IMR-90 (cell line): ENCODE results near the gene TJP3. TPM values are rescaled to one million over a fixed set of nuclear protein-coding genes. Genes with fewer than 3 reads are reported as not detected.

Source experiments
- ATAC-seq: fragments of 200-7000 bp; cut with Tn5 transposase; 2 replicates; pipeline ENCODE4 v1.9.1; 2020; ENCODE audit warnings: low read depth, mild to moderate bottlenecking, moderate library complexity
- BruUV-seq: library from RNA; stranded (reverse); fragments of 400-500 nt; replicated peaks from 2 replicates; lab custom pipeline; 2021; lab: Mats Ljungman, UMichigan
- CTCF ChIA-PET: fragments of 300-600 bp; formaldehyde crosslinking; extraction: SDS; loops from one replicate; lab custom pipeline; 2021; ENCODE audit warnings: antibody characterized with exemption; lab: Yijun Ruan, JAX
- POLR2A ChIA-PET: fragments of 300-600 bp; sonication (Branson Sonifier 250); formaldehyde crosslinking; loops from one replicate; lab custom pipeline; 2022; ENCODE audit warnings: antibody characterized with exemption; ENCODE audit not compliant: unreplicated experiment; lab: Charles Lee
- DNase-seq: peaks from one replicate; pipeline ENCODE4 v3.0.0; 2013
- H2AFZ ChIP-seq: replicated peaks from 2 replicates; pipeline ENCODE3; 2013; ENCODE audit warnings: low read length, mild to moderate bottlenecking; ENCODE audit not compliant: poor library complexity
- H2AK5ac ChIP-seq: 2 replicates; pipeline ENCODE4 v1.6.1; 2013; ENCODE audit warnings: low read depth, low read length, inconsistent platforms
- H2AK9ac ChIP-seq: replicated peaks from 2 replicates; pipeline ENCODE3; 2013; ENCODE audit warnings: mild to moderate bottlenecking, low read depth, low read length, moderate library complexity; ENCODE audit not compliant: poor library complexity
- H2BK120ac ChIP-seq: 2 replicates; pipeline ENCODE4 v1.6.1; 2013; ENCODE audit warnings: low read depth, low read length, inconsistent platforms
- H2BK15ac ChIP-seq: 3 replicates; pipeline ENCODE4 v1.6.1; 2013; ENCODE audit warnings: low read depth, low read length, inconsistent platforms
- H2BK20ac ChIP-seq: 2 replicates; pipeline ENCODE4 v1.6.1; 2013; ENCODE audit warnings: low read depth, mild to moderate bottlenecking, inconsistent platforms, low read length, moderate library complexity
- H2BK5ac ChIP-seq: 2 replicates; pipeline ENCODE4 v1.6.1; 2013; ENCODE audit warnings: mild to moderate bottlenecking, low read depth, low read length, inconsistent platforms; ENCODE audit not compliant: poor library complexity, severe bottlenecking
- H3K14ac ChIP-seq: replicated peaks from 2 replicates; pipeline ENCODE4 v1.6.1; 2013; ENCODE audit warnings: low read depth, low read length, inconsistent platforms
- H3K18ac ChIP-seq: 2 replicates; pipeline ENCODE4 v1.6.1; 2013; ENCODE audit warnings: low read depth, low read length, control low read depth
- H3K23ac ChIP-seq: 2 replicates; pipeline ENCODE4 v1.6.1; 2013; ENCODE audit warnings: low read depth, low read length, inconsistent platforms
- H3K27ac ChIP-seq: 2 replicates; pipeline ENCODE4 v1.5.1; 2013; ENCODE audit warnings: mild to moderate bottlenecking, control low read depth, low read length; ENCODE audit not compliant: insufficient read depth
- H3K27me3 ChIP-seq: 2 replicates; pipeline ENCODE4 v1.6.1; 2013; ENCODE audit warnings: low read length; ENCODE audit not compliant: control insufficient read depth, insufficient read depth
- H3K36me3 ChIP-seq: 2 replicates; pipeline ENCODE4 v1.6.1; 2013; ENCODE audit warnings: low read length, mixed read lengths; ENCODE audit not compliant: control insufficient read depth, insufficient read depth
- H3K4ac ChIP-seq: 2 replicates; pipeline ENCODE4 v1.6.1; 2013; ENCODE audit warnings: low read depth, low read length, inconsistent platforms
- H3K4me1 ChIP-seq: 2 replicates; pipeline ENCODE4 v1.6.1; 2013; ENCODE audit warnings: low read length, mixed read lengths; ENCODE audit not compliant: control insufficient read depth, insufficient read depth
- H3K4me2 ChIP-seq: 2 replicates; pipeline ENCODE4 v1.6.1; 2013; ENCODE audit warnings: low read depth, mild to moderate bottlenecking, control low read depth, low read length, moderate library complexity
- H3K4me3 ChIP-seq: 2 replicates; pipeline ENCODE4 v1.5.1; 2013; ENCODE audit warnings: low read depth, mild to moderate bottlenecking, control low read depth, low read length, moderate library complexity; ENCODE audit not compliant: insufficient read depth
- H3K56ac ChIP-seq: 2 replicates; pipeline ENCODE4 v1.6.1; 2013; ENCODE audit warnings: low read length, inconsistent platforms; ENCODE audit not compliant: insufficient read depth; ENCODE audit errors: extremely low read depth
- H3K79me1 ChIP-seq, 2 experiments: 2 replicates each; pipeline ENCODE4 v1.6.1; 2013; ENCODE audit warnings: low read length in 2 of 2, inconsistent platforms in 1 of 2, low read depth in 1 of 2
- H3K9ac ChIP-seq: 2 replicates; pipeline ENCODE4 v1.6.1; 2013; ENCODE audit warnings: low read depth, low read length, control low read depth
- H3K9me1 ChIP-seq: 2 replicates; pipeline ENCODE4 v1.6.1; 2013; ENCODE audit warnings: low read length, inconsistent platforms; ENCODE audit not compliant: insufficient read depth
- H3K9me3 ChIP-seq: 2 replicates; pipeline ENCODE4 v1.6.1; 2013; ENCODE audit warnings: low read length; ENCODE audit not compliant: control insufficient read depth, insufficient read depth
- H4K20me1 ChIP-seq: 2 replicates; pipeline ENCODE4 v1.6.1; 2013; ENCODE audit warnings: low read length, inconsistent platforms; ENCODE audit not compliant: insufficient read depth
- H4K5ac ChIP-seq: 2 replicates; pipeline ENCODE4 v1.6.1; 2013; ENCODE audit warnings: mild to moderate bottlenecking, low read depth, low read length, control low read depth
- H4K8ac ChIP-seq, 2 experiments: 2 replicates each; pipeline ENCODE4 v1.6.1; 2013; ENCODE audit warnings: low read depth in 2 of 2, low read length in 2 of 2, control low read depth in 1 of 2, inconsistent platforms in 1 of 2
- H4K91ac ChIP-seq: 2 replicates; pipeline ENCODE4 v1.6.1; 2013; ENCODE audit warnings: low read depth, low read length, inconsistent platforms; ENCODE audit not compliant: insufficient read depth
- CHD1 ChIP-seq: IDR thresholded peaks from 2 replicates; pipeline ENCODE4 v1.6.1; 2012; ENCODE audit warnings: low read depth, low read length, improper control_type of control experiment
- MXI1 ChIP-seq: IDR thresholded peaks from 2 replicates; pipeline ENCODE4 v1.6.1; 2012; ENCODE audit warnings: low read depth, mild to moderate bottlenecking, low read length, moderate library complexity, borderline replicate concordance
- POLR2A ChIP-seq: IDR thresholded peaks from 2 replicates; pipeline ENCODE4 v1.6.1; 2012; ENCODE audit warnings: mild to moderate bottlenecking, low read depth, low read length
- WGBS, 2 experiments: methylation state at CpG; one replicate each; pipeline versions ENCODE4 v1.1.5 to v1.1.7; 2013; ENCODE audit warnings: missing lambda C conversion rate in 2 of 2; ENCODE audit not compliant: insufficient read length in 1 of 2; ENCODE audit errors: extremely low coverage in 2 of 2; 5-methylcytosine and 5-hydroxymethylcytosine counted together
- dilution Hi-C: fragments of 300-500 bp; cut with HindIII; formaldehyde crosslinking; loops from one replicate; pipeline ENCODE4 v1.14.3; 2018; ENCODE audit warnings: low sequenced_read_pairs; ENCODE audit not compliant: unreplicated experiment
- in situ Hi-C: fragments of 300-500 bp; cut with MboI; formaldehyde crosslinking; loops from 3 replicates; pipeline ENCODE4 v1.14.3; 2019; ENCODE audit warnings: low sequenced_read_pairs, inconsistent platforms, mixed read lengths
- intact Hi-C: fragments of 100-400 bp; cut with micrococcal nuclease; formaldehyde crosslinking; loops from 2 replicates; pipeline ENCODE4 v1.10.0; 2022
- polyA plus RNA-seq, 3 experiments: library from polyadenylated mRNA; depleted of rRNA; stranded (reverse); fragments of >200 nt; gene quantifications; 2 replicates each; pipeline ENCODE4 v1.2.3, GENCODE V29; 2012; ENCODE audit warnings: low replicate concordance in 1 of 3
- total RNA-seq: library from RNA; depleted of rRNA; stranded (reverse); fragments of >200 nt; gene quantifications from 2 replicates; pipeline ENCODE4 v1.2.3, GENCODE V29; 2012

Gene TJP3
- total and polyA plus RNA-seq, 2 of the 4 experiments (the other 2 are of a cell fraction), result not detected

DNA sequence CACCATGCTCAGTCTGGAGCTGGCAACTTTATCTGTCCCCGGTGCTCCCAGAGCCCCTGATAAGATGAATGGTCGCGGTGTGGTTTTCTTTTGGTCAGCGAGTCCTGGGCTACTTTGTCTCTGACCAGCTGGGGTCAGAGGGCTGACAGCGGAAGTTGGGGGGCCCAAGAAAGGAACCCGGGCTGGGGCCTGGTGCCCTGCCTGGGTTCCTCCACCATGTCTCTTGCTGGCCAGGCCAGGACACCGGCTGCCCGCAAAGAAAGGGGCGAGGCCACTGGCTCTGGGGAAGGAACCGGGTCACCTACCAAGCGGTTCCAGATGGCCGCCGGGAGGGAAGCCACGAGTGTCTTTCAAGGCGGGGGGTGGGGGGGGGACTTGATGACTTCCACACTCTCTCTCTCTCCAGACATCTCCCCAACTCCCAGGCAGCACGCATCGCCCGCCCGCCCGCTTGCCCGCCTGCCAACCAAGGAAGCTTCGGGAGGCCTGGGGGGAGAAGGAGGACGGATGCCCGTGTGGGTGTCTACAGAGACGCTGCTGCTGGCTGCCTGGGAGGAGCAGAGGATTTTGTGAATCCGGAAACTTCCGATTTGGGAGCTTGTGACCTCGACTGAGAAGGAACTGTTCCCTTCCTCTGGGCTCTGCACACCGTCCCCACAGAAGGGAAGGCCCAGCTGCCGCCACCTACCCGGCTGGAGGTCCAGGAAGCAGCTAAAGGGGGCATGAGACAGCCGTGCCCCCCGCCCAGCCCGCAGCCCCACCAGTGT, 9.0 kb upstream of the TJP3 start:
- POLR2A ChIA-PET, result interaction anchor here (0.7 kb wide), 1 partner anchor 9 kb away, joined by 4 read pairs; no protein-coding TSS in a partner anchor
- no TSS peak for BruUV-seq
- no peak overlapping the region for H2BK120ac ChIP-seq

More for the DNA sequence above, 9.0 kb upstream of the TJP3 start:
- in situ Hi-C loops (no loop called here), intact Hi-C loops (loop anchor here (2.0 kb wide), 1 partner anchor 28 kb away; no protein-coding TSS in a partner anchor), dilution Hi-C loops (no loop called here)
- H4K20me1 ChIP-seq, result peaks cover 54% of the 10 kb centered on the region
- H4K8ac ChIP-seq, result peak overlapping the region; percentile 0 to 9; a peak in 1 of 4 replicates
- peak overlapping the region; percentile 36; the same call in 1 of the 2 replicates for H2AK5ac ChIP-seq
- H3K9me3 ChIP-seq, result no peaks in the 10 kb centered on the region
- peak overlapping the region; percentile 48 for H3K14ac ChIP-seq
- 7% methylated on average over 2 of the region's 34 CpGs; no CpG with 5 or more reads in 1 of the 2 experiments for WGBS, 2 experiments
- peak overlapping the region; percentile 78 for H2AFZ ChIP-seq
- H3K23ac ChIP-seq, result peak overlapping the region; percentile 26
- peak overlapping the region; percentile 99 for H2AK9ac ChIP-seq
- TF ChIP-seq POLR2A, result no peak
- TF ChIP-seq MXI1, result peak; percentile 19; the same call in 1 of the 2 replicates
- no peak for TF ChIP-seq CHD1
- H3K4ac ChIP-seq, result peak overlapping the region; percentile 72
- H2BK15ac ChIP-seq, result no peak overlapping the region
- peaks cover 3% of the 10 kb centered on the region; the same call in 1 of the 2 replicates for H3K36me3 ChIP-seq
- CTCF ChIA-PET, result interaction anchor here (1.6 kb wide), 1 partner anchor 11 kb away, joined by 5 read pairs; no protein-coding TSS in a partner anchor
- 0 out of 2 replicates have a peak, but pooled peaks cover 9% of the 10 kb centered on the region for H3K9me1 ChIP-seq
- H3K4me3 ChIP-seq, result peak overlapping the region; percentile 97
- H3K79me1 ChIP-seq, result peaks cover 0 to 46% of the 10 kb centered on the region in 2 experiments; a peak in 3 of 4 replicates
- H2BK5ac ChIP-seq, result peak overlapping the region; percentile 27
- H2BK20ac ChIP-seq, result no peak overlapping the region
- peak overlapping the region; percentile 39; the same call in 1 of the 2 replicates for H4K91ac ChIP-seq
- H3K9ac ChIP-seq, result peak overlapping the region; percentile 88
- peak overlapping the region; percentile 77 for H3K27ac ChIP-seq
- DNase-seq, result peak; percentile 34
- H4K5ac ChIP-seq, result no peak overlapping the region; the same call in 1 of the 2 replicates
- H3K56ac ChIP-seq, result peak overlapping the region; percentile 35; the same call in 1 of the 2 replicates
- H3K18ac ChIP-seq, result no peak overlapping the region; the same call in 1 of the 2 replicates
- peak; percentile 28 for ATAC-seq
- H3K4me2 ChIP-seq, result peak overlapping the region; percentile 98
- peaks cover 8% of the 10 kb centered on the region; the same call in 1 of the 2 replicates for H3K4me1 ChIP-seq
- H3K27me3 ChIP-seq, result peaks cover under 1% of the 10 kb centered on the region; the same call in 1 of the 2 replicates
